Measurements from ENCODE around the gene ESM1.
"Not testable (repeated sequence)": the region's sequence is repeated elsewhere in the genome, so short reads cannot be mapped to it uniquely, and the experiment has no call there.

ESM1 gene

GRCh38 chr5:54985301-54986268 lies at the start of gene ESM1:
Gene ESM1 (minus strand): TSS chr5:54985593. CDS start chr5:54985517, 76 bp downstream.
- DNase-seq: no peak

GRCh38 chr5:55033568-55033967 lies 48.2 kb upstream of the ESM1 start:
- DNase-seq: no peak

GRCh38 chr5:55031492-55031891 lies 46.1 kb upstream of the ESM1 start:
- no peak for DNase-seq

- no peak for DNase-seq
Measured at GRCh38 chr5:55030676-55031369, 45.4 kb upstream of the ESM1 start.

GRCh38 chr5:55030220-55030619 lies 44.8 kb upstream of the ESM1 start:
- DNase-seq: no peak

GRCh38 chr5:55027595-55027994 lies 42.2 kb upstream of the ESM1 start:
- no peak for DNase-seq

GRCh38 chr5:55022450-55022849 lies 37.1 kb upstream of the ESM1 start:
- DNase-seq: no peak

GRCh38 chr5:55021821-55022220 lies 36.4 kb upstream of the ESM1 start:
- peak; percentile 79 for DNase-seq

GRCh38 chr5:55021410-55021809 lies 36.0 kb upstream of the ESM1 start:
- DNase-seq: peak; percentile 60

GRCh38 chr5:55010149-55010548 lies 24.8 kb upstream of the ESM1 start:
- DNase-seq: not testable (repeated sequence)

- no peak for DNase-seq
Measured at GRCh38 chr5:55004729-55005128, 19.3 kb upstream of the ESM1 start.

- DNase-seq: no peak
Measured at GRCh38 chr5:55003432-55004065, 18.2 kb upstream of the ESM1 start.

- DNase-seq: not testable (repeated sequence)
Measured at GRCh38 chr5:55002166-55002565, 16.8 kb upstream of the ESM1 start.

- no peak for DNase-seq
Measured at GRCh38 chr5:54997081-54997480, 11.7 kb upstream of the ESM1 start.

- no peak for DNase-seq
Measured at GRCh38 chr5:54996466-54996865, 11.1 kb upstream of the ESM1 start.

GRCh38 chr5:54995168-54995567 lies 9.8 kb upstream of the ESM1 start:
- DNase-seq: no peak

- DNase-seq: no peak
Measured at GRCh38 chr5:54994628-54995027, 9.2 kb upstream of the ESM1 start.

GRCh38 chr5:54993318-54993717 lies 7.9 kb upstream of the ESM1 start:
- DNase-seq: no peak

- no peak for DNase-seq
Measured at GRCh38 chr5:54991416-54991815, 6.0 kb upstream of the ESM1 start.

GRCh38 chr5:54990841-54991258 lies 5.5 kb upstream of the ESM1 start:
- DNase-seq: no peak

GRCh38 chr5:54988817-54989216 lies 3.4 kb upstream of the ESM1 start:
- DNase-seq: no peak

- no peak for DNase-seq
Measured at GRCh38 chr5:54988218-54988617, 2.8 kb upstream of the ESM1 start.

- no peak for DNase-seq
Measured at GRCh38 chr5:54986269-54986654, 869 bp upstream of the ESM1 start.

- DNase-seq: no peak
Measured at GRCh38 chr5:54981928-54982327, 3.5 kb downstream of the ESM1 start.
